ENCODE data around the gene HERC2.
"Not testable (repeated sequence)": the region's sequence is repeated elsewhere in the genome, so short reads cannot be mapped to it uniquely, and the experiment has no call there.

Gene HERC2

DNA sequence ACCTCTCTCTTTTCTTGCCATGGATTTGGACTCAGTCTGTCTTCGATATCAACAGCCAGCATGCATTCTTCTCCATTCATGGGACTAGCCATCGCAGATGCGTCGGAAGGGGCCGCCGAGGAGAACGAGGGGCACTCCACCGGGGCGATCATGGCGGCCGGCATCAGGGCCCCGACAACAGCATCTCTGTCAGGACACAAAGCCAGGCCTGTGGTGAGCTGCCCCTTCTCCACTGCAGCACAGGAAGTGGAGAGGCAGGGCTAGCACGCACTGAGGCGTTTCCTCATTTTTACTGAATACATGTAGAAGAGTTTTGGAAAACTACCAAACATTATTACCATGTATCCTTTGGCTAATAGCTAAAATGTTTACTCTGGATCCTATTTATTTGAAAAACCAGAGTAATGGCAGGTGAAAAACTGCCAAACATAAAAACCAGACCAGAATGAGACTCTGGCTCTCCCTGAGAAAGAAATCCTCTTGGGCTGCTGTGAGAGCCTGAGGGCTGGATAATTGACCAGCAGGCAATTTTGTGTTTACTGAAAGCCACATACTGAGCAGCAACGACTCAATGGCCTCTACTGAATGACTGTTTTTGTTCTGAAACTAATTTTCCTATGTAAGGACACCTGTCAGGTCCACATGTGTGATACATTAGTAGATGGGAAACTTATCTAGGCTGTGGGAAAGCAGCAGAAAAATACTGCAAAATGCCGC lies 153.4 kb downstream of the HERC2 start:
- in situ Hi-C loops (cut with MboI; ENCODE audit: low sequenced_read_pairs); H3K27me3 ChIP-seq (ENCODE audit: low read depth); DNase-seq (ENCODE audit: low spot score in 2 of 2); H3K9me3 ChIP-seq; H3K4me3 ChIP-seq; H3K4me1 ChIP-seq: not testable (repeated sequence)
- peaks cover 45% of the 10 kb centered on the region for H3K36me3 ChIP-seq (replicated peaks)

DNA sequence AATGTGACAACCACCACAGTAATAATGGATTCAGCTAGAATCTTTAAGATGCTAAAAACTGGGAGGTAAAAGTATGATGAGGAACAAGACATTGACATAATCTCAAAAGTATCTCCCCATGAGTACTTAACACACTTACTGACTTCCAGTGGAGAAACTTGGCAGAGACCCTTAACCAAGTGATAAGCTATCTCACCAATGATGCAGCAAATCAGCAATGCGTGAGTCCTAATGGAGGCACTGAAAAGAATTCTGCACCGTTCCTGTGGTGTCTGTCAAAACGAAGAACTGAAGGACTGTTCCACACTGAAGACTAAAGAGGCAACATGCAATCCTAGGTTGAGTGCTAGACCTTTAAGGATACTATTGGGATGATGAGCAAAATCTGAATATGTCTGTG lies 154.9 kb downstream of the HERC2 start:
- Histone ChIP-seq H3K9me3 (no peaks in the 10 kb centered on the region), H3K36me3 (replicated peaks) (peaks cover 50% of the 10 kb centered on the region), H3K4me3 (no peak overlapping the region), H3K4me1 (no peaks in the 10 kb centered on the region), H3K27me3 (ENCODE audit: low read depth) (no peaks in the 10 kb centered on the region)
- in situ Hi-C loops (cut with MboI; ENCODE audit: low sequenced_read_pairs) = no loop called here
- DNase-seq (ENCODE audit: low spot score in 2 of 2) = no peak

GRCh38 chr15:28165791-28166190 lies 156.2 kb downstream of the HERC2 start:
- DNase-seq (ENCODE audit: low spot score in 2 of 2) = no peak

GRCh38 chr15:28164876-28165275 lies 157.1 kb downstream of the HERC2 start:
- no peak for DNase-seq (ENCODE audit: low spot score in 2 of 2)
- peaks cover 59% of the 10 kb centered on the region for H3K36me3 ChIP-seq (replicated peaks)
- H3K4me1 ChIP-seq = no peaks in the 10 kb centered on the region
- no peak overlapping the region for H3K4me3 ChIP-seq
- no peaks in the 10 kb centered on the region for H3K27me3 ChIP-seq (ENCODE audit: low read depth)
- in situ Hi-C loops (cut with MboI; ENCODE audit: low sequenced_read_pairs) = no loop called here
- H3K9me3 ChIP-seq = no peaks in the 10 kb centered on the region

More at GRCh38 chr15:28165791-28166190, 156.2 kb downstream of the HERC2 start:
- in situ Hi-C loops (cut with MboI; ENCODE audit: low sequenced_read_pairs) = no loop called here
- Histone ChIP-seq H3K27me3 (ENCODE audit: low read depth) (no peaks in the 10 kb centered on the region), H3K4me3 (no peak overlapping the region), H3K4me1 (no peaks in the 10 kb centered on the region), H3K36me3 (replicated peaks) (peaks cover 59% of the 10 kb centered on the region), H3K9me3 (no peaks in the 10 kb centered on the region)

GRCh38 chr15:28154283-28154682 lies 167.7 kb downstream of the HERC2 start:
- in situ Hi-C loops (cut with MboI; ENCODE audit: low sequenced_read_pairs) = no loop called here
- DNase-seq (ENCODE audit: low spot score in 2 of 2) = no peak
- no peaks in the 10 kb centered on the region for H3K9me3 ChIP-seq
- H3K4me3 ChIP-seq = no peak overlapping the region
- H3K27me3 ChIP-seq (ENCODE audit: low read depth) = no peaks in the 10 kb centered on the region
- H3K4me1 ChIP-seq = no peaks in the 10 kb centered on the region
- H3K36me3 ChIP-seq (replicated peaks) = no peaks in the 10 kb centered on the region

GRCh38 chr15:28153492-28154119 lies 168.4 kb downstream of the HERC2 start:
- DNase-seq (ENCODE audit: low spot score in 2 of 2) = no peak
- Histone ChIP-seq H3K9me3 (no peaks in the 10 kb centered on the region), H3K4me1 (no peaks in the 10 kb centered on the region), H3K4me3 (no peak overlapping the region), H3K36me3 (replicated peaks) (no peaks in the 10 kb centered on the region), H3K27me3 (ENCODE audit: low read depth) (no peaks in the 10 kb centered on the region)
- in situ Hi-C loops (cut with MboI; ENCODE audit: low sequenced_read_pairs) = no loop called here

- in situ Hi-C loops (cut with MboI; ENCODE audit: low sequenced_read_pairs); H3K4me1 ChIP-seq; H3K36me3 ChIP-seq (replicated peaks); H3K9me3 ChIP-seq; DNase-seq (ENCODE audit: low spot score in 2 of 2); H3K27me3 ChIP-seq (ENCODE audit: low read depth); H3K4me3 ChIP-seq: not testable (repeated sequence)
Observed at GRCh38 chr15:28152538-28152923, 169.4 kb downstream of the HERC2 start.

DNA sequence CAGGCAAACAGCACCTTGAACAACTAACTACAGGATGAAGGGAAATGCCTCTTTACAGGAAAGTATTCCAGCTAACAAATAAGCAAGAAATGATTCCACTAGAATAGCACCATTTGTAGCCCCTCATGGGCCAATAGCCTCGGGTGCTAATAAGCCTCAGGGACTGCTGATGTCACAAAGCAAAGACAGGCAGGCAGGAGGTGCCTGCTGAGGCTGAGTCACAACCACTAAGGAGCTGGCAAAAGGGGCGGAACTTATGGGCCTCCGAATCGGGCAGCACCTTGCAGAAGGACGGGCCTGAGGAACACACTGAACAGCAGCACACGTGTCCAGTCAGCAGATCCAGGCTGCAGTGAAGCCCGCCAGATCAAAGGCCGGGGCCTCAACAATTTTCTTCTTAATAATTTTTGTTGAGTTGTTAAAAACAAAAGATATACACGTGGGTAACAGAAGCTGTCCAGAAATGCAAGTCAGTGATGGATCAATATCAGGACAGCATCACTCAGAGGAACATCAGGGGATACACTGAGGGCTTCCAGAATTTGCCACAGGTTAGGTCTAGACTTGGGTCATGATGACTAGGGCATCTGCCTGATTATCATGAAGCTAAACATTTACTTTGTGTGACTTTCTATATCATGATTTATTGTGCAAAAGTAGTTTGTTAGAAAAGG lies 170.0 kb downstream of the HERC2 start:
- H3K9me3 ChIP-seq; H3K4me3 ChIP-seq; H3K27me3 ChIP-seq (ENCODE audit: low read depth); DNase-seq (ENCODE audit: low spot score in 2 of 2); H3K4me1 ChIP-seq; H3K36me3 ChIP-seq (replicated peaks); in situ Hi-C loops (cut with MboI; ENCODE audit: low sequenced_read_pairs): not testable (repeated sequence)

GRCh38 chr15:28147801-28148200 lies 174.2 kb downstream of the HERC2 start:
- DNase-seq (ENCODE audit: low spot score in 2 of 2) = no peak
- Histone ChIP-seq H3K4me1 (no peaks in the 10 kb centered on the region), H3K36me3 (replicated peaks) (peaks cover 9% of the 10 kb centered on the region; the same call in 1 of the 2 replicates), H3K4me3 (no peak overlapping the region), H3K9me3 (no peaks in the 10 kb centered on the region), H3K27me3 (ENCODE audit: low read depth) (no peaks in the 10 kb centered on the region)
- in situ Hi-C loops (cut with MboI; ENCODE audit: low sequenced_read_pairs) = no loop called here

DNA sequence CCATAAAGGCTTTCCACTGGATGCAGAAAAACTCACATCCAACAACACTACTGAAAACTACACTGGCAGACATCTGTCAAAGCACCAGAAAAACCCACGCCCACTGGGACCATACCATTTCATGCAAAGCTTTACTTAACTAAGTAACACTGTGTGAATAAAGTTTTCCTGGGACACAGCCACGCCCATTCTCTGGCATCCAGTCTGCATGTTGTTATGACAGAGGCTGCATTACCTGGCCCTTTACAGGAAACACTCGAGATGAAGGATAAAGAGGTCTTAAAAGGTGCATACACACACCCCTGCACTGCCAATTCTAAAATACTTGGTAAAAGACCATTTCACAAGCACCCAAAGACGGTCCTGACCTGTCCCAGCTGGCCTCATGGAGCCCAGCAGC lies 176.6 kb downstream of the HERC2 start:
- DNase-seq (ENCODE audit: low spot score in 2 of 2); H3K4me3 ChIP-seq; H3K4me1 ChIP-seq; H3K9me3 ChIP-seq; in situ Hi-C loops (cut with MboI; ENCODE audit: low sequenced_read_pairs); H3K27me3 ChIP-seq (ENCODE audit: low read depth): not testable (repeated sequence)
- peaks cover 16% of the 10 kb centered on the region; the same call in 1 of the 2 replicates for H3K36me3 ChIP-seq (replicated peaks)

DNA sequence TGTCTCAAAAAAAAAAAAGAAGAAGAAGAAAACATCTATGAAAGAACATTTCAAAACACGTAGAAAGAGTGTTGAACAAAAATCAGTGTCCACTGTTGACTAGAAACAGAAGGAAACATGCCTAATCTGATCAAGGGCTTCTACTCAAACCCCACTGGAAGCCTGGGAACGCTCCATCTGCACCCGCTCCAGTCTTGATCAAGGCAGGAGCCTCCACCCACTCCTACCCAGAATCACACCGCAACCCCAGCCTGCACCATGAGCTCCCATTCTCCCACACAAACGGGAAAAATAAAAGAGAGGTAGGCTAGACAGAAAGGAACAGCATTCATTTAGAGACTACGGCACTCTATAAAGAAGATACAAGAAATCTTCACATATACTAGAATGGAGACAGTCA lies 181.9 kb downstream of the HERC2 start:
- Histone ChIP-seq H3K4me1 (no peaks in the 10 kb centered on the region), H3K4me3 (no peak overlapping the region), H3K36me3 (replicated peaks) (peaks cover 15% of the 10 kb centered on the region), H3K27me3 (ENCODE audit: low read depth) (no peaks in the 10 kb centered on the region), H3K9me3 (no peaks in the 10 kb centered on the region)
- in situ Hi-C loops (cut with MboI; ENCODE audit: low sequenced_read_pairs) = no loop called here
- no peak for DNase-seq (ENCODE audit: low spot score in 2 of 2)

DNA sequence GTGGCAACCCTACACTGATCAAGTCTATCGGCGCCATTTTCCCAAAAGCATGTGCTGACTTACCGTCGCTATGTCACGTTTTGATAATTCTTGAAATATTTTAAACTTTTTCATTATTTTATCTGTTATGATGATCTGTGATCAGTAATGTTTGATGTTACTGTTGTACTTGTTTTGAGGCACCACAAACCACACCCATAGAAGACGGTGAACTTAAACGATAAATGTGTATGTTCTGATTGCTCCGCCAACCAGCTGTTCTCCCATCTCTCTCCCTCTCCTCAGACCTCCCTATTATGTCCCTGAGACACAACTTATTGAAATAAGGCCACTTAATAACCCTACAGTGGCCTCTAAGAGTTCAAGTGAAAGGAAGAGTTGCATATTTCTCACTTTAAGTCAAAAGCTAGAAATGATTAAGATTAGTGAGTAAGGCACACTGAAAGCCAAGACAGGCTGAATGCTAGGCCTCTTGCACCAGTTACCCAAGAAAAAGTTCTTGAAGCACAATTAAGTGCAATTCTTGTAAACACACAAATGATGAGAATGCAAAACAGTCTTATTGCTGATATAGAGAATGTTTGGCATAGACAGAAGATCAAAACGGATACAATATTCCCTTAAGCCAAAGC lies 184.5 kb downstream of the HERC2 start:
- DNase-seq (ENCODE audit: low spot score in 2 of 2); H3K9me3 ChIP-seq; H3K36me3 ChIP-seq (replicated peaks); in situ Hi-C loops (cut with MboI; ENCODE audit: low sequenced_read_pairs); H3K27me3 ChIP-seq (ENCODE audit: low read depth); H3K4me3 ChIP-seq; H3K4me1 ChIP-seq: not testable (repeated sequence)

DNA sequence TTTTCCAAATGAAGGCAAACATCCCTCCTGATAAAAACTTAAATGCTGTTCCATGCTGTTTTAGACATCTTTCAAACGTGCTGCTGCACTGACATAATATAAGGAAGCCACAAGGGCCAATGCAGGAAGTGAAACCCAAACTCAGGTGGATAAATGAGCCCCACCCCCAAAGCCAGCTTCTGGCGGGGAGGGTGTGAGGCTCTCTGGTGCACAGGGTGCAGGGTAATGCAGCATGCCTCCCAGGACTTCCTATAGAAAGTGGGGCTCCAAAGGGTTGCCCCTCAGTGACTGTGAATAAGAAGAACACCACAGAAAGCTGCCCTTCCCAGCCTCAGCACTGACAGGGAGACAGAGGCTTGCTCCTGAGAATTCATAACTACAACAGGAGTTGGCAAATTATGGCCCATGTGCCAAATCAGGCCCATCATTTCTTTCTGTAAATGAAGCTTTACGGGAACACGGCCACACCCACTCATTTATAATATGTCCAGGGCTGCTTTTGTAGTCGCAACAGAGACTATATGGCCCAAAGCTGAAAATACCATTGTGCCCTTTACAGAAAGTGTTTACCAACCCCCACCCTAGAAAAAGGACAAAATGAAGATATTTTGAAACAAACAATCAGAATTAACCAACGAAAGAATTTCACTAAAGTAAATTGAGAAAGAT lies 185.6 kb downstream of the HERC2 start:
- DNase-seq (ENCODE audit: low spot score in 2 of 2); H3K4me3 ChIP-seq; H3K4me1 ChIP-seq; in situ Hi-C loops (cut with MboI; ENCODE audit: low sequenced_read_pairs); H3K9me3 ChIP-seq; H3K27me3 ChIP-seq (ENCODE audit: low read depth); H3K36me3 ChIP-seq (replicated peaks): not testable (repeated sequence)

Data from HAP-1 (cell line).